GM23248 (cell line): ENCODE measurements around the gene RHOBTB1.
"Not testable (repeated sequence)": the region's sequence is repeated elsewhere in the genome, so short reads cannot be mapped to it uniquely, and the experiment has no call there.

ENCODE experiments used
- EZH2 ChIP-seq: fragments of 200-600 bp; sonication (generic); IDR thresholded peaks from 2 replicates; pipeline ENCODE4 v1.6.1; 2018; ENCODE audit warnings: antibody characterized with exemption, mild to moderate bottlenecking; ENCODE audit not compliant: insufficient read depth, poor library complexity, severe bottlenecking
- EZH2phosphoT487 ChIP-seq: fragments of 200-600 bp; sonication (generic); IDR thresholded peaks from 2 replicates; pipeline ENCODE4 v1.6.1; 2018; ENCODE audit warnings: antibody characterized with exemption, moderate library complexity, mild to moderate bottlenecking, low read depth; ENCODE audit not compliant: insufficient read depth

GRCh38 chr10:60832136-60832535 is 111.8 kb downstream of the RHOBTB1 start:
- not testable (repeated sequence) for TF ChIP-seq EZH2, EZH2phosphoT487
